RWPE1 (cell line): ENCODE results near the gene PLPPR5.

Experiments
- CTCF ChIA-PET: fragments of 350-600 bp; sonication (Branson Sonifier 250); formaldehyde crosslinking; extraction: SDS; loops from one replicate; lab custom pipeline; 2021; lab: Yijun Ruan, JAX
- POLR2A ChIA-PET: fragments of 400-600 bp; formaldehyde crosslinking; extraction: SDS; loops from one replicate; lab custom pipeline; 2020; ENCODE audit warnings: antibody characterized with exemption; ENCODE audit not compliant: low non-redundant PET; lab: Yijun Ruan, JAX
- DNase-seq: peaks from one replicate; pipeline ENCODE4 v3.0.0; 2012; ENCODE audit warnings: low spot score
- H3K27ac ChIP-seq: fragments of 450-650 bp; 2 replicates; pipeline ENCODE4 v1.5.1; 2017
- CTCF ChIP-seq: fragments of 450-650 bp; conservative IDR thresholded peaks from 2 replicates; pipeline ENCODE4 v1.5.1; 2017; ENCODE audit warnings: low read depth, mild to moderate bottlenecking

PLPPR5 gene

GRCh38 chr1:98963064-98963758 is 41.5 kb downstream of the PLPPR5 start:
- no peak for TF ChIP-seq CTCF
- no peak for DNase-seq
- no peak overlapping the region for H3K27ac ChIP-seq
- CTCF ChIA-PET = no interaction called here
- POLR2A ChIA-PET = no interaction called here

- POLR2A ChIA-PET = no interaction called here
- no peak for TF ChIP-seq CTCF
- no peak overlapping the region for H3K27ac ChIP-seq
- CTCF ChIA-PET = interaction anchor here (0.7 kb wide), 1 partner anchor 746 kb away, joined by 3 read pairs; no protein-coding TSS in a partner anchor
- no peak for DNase-seq
Measured at GRCh38 chr1:98962156-98962555, 42.5 kb downstream of the PLPPR5 start.

- ChIA-PET POLR2A (no interaction called here), CTCF (no interaction called here)
- no peak for DNase-seq
- TF ChIP-seq CTCF = no peak
- no peak overlapping the region for H3K27ac ChIP-seq
Measured at GRCh38 chr1:98949621-98950020, 55.0 kb downstream of the PLPPR5 start.

- CTCF ChIA-PET = no interaction called here
- no peak for TF ChIP-seq CTCF
- no peak overlapping the region for H3K27ac ChIP-seq
- POLR2A ChIA-PET = no interaction called here
- DNase-seq = no peak
Measured at GRCh38 chr1:98949166-98949565, 55.5 kb downstream of the PLPPR5 start.

- H3K27ac ChIP-seq = no peak overlapping the region
- POLR2A ChIA-PET = no interaction called here
- no peak for TF ChIP-seq CTCF
- CTCF ChIA-PET = no interaction called here
- no peak for DNase-seq
Measured at GRCh38 chr1:98947071-98947470, 57.6 kb downstream of the PLPPR5 start.

GRCh38 chr1:98940722-98941079 is 64.0 kb downstream of the PLPPR5 start:
- ChIA-PET POLR2A (no interaction called here), CTCF (no interaction called here)
- no peak for TF ChIP-seq CTCF
- no peak overlapping the region for H3K27ac ChIP-seq
- DNase-seq = peak; percentile 85
